ENCODE measurements around the gene OR4D11.
"Not testable (repeated sequence)": the region's sequence is repeated elsewhere in the genome, so short reads cannot be mapped to it uniquely, and the experiment has no call there.

OR4D11 gene
- 0 reads per million in 3 experiments for total RNA-seq

- DNase-seq, result no peak
These were observed at the start of gene OR4D11 for GRCh38 chr11:59503276-59503675. Gene OR4D11 (plus strand): TSS chr11:59503576. CDS start chr11:59503576, 0 bp downstream.

- DNase-seq, result no peak
These were observed 46.7 kb upstream of the OR4D11 start, which contains the start of gene OR4D6 for GRCh38 chr11:59456661-59457060. Gene OR4D6 (plus strand): TSS chr11:59456961. CDS start chr11:59456961, 0 bp downstream.

DNA sequence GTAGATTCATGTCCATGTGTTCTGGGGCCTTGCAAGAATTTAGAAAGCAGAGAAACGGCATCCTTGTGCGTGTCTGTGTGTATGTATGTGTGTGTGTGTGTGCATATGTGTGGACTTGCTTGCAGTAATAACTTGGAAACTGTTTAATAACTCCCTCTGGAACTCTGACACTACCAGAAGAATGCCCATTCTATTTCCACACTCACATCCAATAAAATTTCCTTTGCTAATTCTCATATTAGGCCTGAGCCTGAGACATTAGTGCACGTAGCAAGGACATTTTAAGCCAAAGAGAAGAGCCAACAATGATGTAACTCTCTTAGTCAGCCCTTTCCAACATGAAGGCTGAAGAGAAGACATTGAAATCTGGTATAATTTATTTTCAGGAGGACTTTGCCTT lies 43.5 kb upstream of the OR4D11 start:
- no peak for DNase-seq

DNA sequence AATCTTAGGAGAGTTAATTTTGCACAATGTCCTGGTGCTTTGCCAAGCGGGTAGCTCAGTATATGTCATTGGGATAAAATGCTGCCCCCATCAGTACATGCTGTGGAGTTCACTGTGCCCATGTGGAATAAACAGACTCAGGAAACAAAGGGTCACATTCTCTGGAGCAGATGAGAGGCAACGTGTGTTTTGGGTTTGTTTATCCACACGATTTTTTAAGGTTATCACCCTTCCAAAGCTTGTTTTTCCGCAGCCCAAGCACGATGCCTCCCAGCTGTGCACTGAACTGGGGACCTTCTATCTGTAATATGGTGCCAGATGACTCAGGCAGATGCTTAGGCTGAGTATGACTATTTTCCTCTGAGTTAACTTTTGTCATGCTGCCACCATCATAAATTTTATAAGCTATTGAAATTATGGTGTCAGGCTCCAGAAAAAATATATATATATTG lies 40.2 kb upstream of the OR4D11 start:
- no peak for DNase-seq

- no peak for DNase-seq
These were observed 30.4 kb upstream of the OR4D11 start, which contains the start of gene OR4D10 for GRCh38 chr11:59473015-59473414. Gene OR4D10 (plus strand): TSS chr11:59473315. CDS start chr11:59477430, 4,115 bp downstream.

DNA sequence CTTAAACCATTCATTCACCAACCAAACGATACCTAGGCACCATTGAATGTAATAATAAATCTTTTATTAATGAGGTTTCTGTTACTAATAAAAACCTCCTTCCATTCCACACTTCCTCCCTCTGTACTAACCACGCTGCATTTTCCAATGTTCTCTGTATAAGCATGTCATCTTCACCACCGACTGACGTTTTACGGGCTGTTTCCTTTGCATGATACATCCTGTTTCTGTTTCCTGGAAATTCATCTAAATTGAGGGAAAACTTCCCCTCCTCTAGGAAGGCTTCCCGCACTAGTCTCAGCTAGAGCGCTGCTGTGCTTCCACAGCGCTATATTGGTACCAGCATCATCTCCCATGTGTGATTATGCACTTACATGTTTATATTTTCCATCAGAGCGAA lies 28.2 kb upstream of the OR4D11 start:
- no peak for DNase-seq

GRCh38 chr11:59479906-59480305 lies 23.5 kb upstream of the OR4D11 start:
- no peak for DNase-seq

- DNase-seq, result no peak
These were observed 23.0 kb upstream of the OR4D11 start for GRCh38 chr11:59480359-59480758.

DNA sequence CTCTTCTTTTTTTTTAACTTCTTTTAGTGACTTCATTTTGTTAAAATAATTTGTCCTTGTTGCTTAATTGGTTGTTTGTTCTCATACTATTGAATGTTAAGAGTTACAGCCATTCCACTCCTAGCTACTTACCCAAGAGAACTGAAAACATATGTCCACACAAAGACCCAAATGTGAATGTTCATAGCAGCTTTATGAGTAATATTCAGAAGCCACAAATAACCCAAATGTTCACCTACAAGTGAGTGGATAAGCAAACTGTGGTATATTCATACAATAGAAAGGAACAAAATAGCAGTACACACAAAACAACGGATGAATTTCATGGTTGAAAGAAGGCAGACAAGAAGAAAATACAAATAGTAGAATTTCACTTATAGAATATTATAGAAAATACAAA lies 1.4 kb upstream of the OR4D11 start:
- no peak for DNase-seq

GRCh38 chr11:59510941-59511589 lies 7.7 kb downstream of the OR4D11 start, which contains the start of gene OR4D9:
Gene OR4D9 (plus strand): TSS chr11:59511539. CDS start chr11:59514913, 3,374 bp downstream.
- DNase-seq, result no peak

DNA sequence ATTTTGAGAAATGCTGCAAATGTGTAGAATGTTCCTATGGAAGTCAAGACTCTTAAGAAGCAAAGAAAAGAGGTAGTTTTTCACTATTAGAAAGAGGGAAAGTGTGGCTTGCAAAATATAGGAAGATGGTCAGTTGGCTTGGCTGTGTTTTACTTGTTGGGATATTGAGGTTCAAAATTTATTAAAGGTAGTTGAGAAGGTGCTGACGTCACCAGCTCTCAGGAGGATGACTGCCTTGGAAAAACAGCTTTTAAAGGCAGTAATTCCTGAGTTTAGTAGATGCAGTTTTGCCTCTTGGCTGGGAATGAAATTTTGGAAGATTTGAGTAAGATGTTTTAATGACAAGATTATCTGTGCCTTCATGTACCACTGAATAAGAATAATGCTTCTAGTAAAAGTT lies 8.3 kb downstream of the OR4D11 start:
- DNase-seq, result no peak

DNA sequence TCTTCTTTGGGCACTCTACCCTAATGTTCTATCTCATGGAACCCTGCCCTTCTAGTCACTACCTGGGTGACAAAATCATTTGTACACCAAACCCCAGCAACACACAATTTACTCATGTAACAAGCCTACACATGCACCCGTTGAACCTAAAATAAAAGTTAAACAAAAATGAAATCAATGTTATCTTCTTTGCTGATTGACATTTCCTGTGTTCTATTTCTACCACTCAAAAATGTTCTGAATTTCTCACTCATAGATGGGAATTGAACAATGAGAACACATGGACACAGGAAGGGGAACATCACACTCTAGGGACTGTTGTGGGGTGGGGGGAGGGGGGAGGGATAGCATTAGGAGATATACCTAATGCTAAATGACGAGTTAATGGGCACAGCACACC lies 16.8 kb downstream of the OR4D11 start:
- DNase-seq, result not testable (repeated sequence)

- no peak for DNase-seq
These were observed 17.4 kb downstream of the OR4D11 start for GRCh38 chr11:59520741-59521140.

GRCh38 chr11:59523541-59523940 lies 20.2 kb downstream of the OR4D11 start:
- DNase-seq, result no peak

DNA sequence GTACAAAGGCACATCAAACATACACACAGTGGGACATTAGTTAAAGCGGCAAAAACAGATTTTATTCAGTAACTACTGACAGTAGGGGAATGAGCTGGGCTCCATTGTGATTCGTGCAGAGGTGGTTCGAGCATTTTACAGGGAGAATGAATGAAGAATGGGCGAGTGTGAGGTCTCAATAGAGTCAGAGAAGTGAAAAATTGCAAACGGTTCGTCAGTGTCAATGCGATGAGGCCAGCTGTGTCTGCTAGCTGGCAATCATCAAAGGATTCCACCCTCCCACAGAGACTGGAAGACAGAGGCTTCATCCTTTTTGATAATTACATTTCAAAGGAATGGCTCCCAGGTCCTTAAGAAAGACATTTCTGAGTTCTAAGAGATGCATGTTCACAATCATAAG lies 25.3 kb downstream of the OR4D11 start:
- no peak for DNase-seq

- no peak for DNase-seq
These were observed 29.2 kb downstream of the OR4D11 start for GRCh38 chr11:59532620-59533019.

GRCh38 chr11:59534676-59535075 lies 31.3 kb downstream of the OR4D11 start:
- DNase-seq, result no peak

- no peak for DNase-seq
These were observed 38.9 kb downstream of the OR4D11 start for GRCh38 chr11:59542142-59542810.

- DNase-seq, result not testable (repeated sequence)
These were observed 40.3 kb downstream of the OR4D11 start for GRCh38 chr11:59543713-59544112.

- DNase-seq, result no peak
These were observed 41.4 kb downstream of the OR4D11 start for GRCh38 chr11:59544869-59545178.

- DNase-seq, result no peak
These were observed 42.0 kb downstream of the OR4D11 start for GRCh38 chr11:59545179-59546020.

DNA sequence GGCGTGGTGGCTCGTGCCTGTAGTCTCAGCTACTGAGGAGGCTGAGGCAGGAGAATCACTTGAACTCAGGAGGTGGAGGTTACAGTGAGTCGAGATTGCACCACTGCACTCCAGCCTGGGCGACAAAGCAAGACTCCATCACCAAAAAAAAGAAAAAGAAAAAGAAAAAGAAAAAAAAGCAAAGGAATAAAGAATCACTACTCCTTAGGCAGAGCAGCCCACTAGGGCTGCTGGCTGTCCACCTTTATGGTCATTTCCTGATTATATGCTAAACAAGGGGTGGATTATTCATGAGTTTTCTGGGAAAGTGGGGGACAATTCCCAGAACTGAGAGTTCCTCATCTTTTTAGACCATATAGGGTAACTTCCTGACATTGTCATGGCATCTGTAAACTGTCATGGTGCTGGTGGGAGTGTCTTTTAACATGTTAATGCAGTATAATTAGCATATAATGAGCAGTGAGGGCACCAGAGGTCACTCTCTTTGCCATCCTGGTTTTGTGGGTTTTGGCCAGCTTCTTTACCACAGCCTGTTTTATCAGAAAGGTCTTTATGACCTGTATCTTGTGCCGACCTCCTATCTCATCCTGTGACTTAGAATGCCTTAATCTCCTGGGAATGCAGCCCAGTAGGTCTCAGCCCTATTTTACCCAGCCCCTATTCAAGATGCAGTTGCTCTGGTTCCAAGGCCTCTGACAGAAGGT lies 44.4 kb downstream of the OR4D11 start:
- DNase-seq, result not testable (repeated sequence)

DNA sequence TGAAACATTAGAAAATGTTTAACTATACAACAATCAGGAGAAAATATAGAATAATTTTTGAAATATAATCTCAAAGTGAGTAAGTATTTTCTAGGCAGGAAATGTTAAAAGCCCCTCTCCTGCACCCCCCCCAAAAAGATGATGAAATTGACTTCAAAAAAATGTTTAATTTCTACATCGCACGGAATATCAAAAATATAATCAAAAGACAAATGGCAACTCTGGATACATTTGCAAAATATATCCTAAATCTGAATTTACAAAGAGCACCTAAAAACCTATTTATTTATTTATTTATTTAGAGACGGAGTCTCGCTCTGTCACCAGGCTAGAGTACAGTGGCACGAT lies 44.9 kb downstream of the OR4D11 start:
- no peak for DNase-seq
